ENCODE data around the gene SLC6A3. TPM values are rescaled to one million over a fixed set of nuclear protein-coding genes. Genes with fewer than 3 reads are reported as not detected.
A peak's percentile ranks its signal among the peaks of the same experiment; 100 is the strongest.

Gene SLC6A3
- total and polyA plus RNA-seq, 9 donors: 0.05 to 0.62 (median 0.40) TPM

GRCh38 chr5:1412163-1412562, 33.1 kb downstream of the SLC6A3 start:
- no peak overlapping the region for H3K27ac ChIP-seq
- TF ChIP-seq, protein P1, sequence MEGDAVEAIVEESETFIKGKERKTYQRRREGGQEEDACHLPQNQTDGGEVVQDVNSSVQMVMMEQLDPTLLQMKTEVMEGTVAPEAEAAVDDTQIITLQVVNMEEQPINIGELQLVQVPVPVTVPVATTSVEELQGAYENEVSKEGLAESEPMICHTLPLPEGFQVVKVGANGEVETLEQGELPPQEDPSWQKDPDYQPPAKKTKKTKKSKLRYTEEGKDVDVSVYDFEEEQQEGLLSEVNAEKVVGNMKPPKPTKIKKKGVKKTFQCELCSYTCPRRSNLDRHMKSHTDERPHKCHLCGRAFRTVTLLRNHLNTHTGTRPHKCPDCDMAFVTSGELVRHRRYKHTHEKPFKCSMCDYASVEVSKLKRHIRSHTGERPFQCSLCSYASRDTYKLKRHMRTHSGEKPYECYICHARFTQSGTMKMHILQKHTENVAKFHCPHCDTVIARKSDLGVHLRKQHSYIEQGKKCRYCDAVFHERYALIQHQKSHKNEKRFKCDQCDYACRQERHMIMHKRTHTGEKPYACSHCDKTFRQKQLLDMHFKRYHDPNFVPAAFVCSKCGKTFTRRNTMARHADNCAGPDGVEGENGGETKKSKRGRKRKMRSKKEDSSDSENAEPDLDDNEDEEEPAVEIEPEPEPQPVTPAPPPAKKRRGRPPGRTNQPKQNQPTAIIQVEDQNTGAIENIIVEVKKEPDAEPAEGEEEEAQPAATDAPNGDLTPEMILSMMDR (IDR thresholded peaks at IDR 0.05): no peak
- TF ChIP-seq POLR2A (IDR thresholded peaks at IDR 0.05) (no peak), EP300 (IDR thresholded peaks at IDR 0.05) (no peak)
- no peak for DNase-seq
- intact Hi-C loops (cut with DNase I): no loop called here
- no peaks in the 10 kb centered on the region for H3K27me3 ChIP-seq
- no peaks in the 10 kb centered on the region for H3K9me3 ChIP-seq
- H3K4me1 ChIP-seq (ENCODE audit: insufficient read depth): no peaks in the 10 kb centered on the region
- WGBS, 3 donors: 46 to 50% (median 49%) methylated on average over 16 of the region's 16 CpGs
- no peak overlapping the region for H3K4me3 ChIP-seq
- no peaks in the 10 kb centered on the region for H3K36me3 ChIP-seq

DNA sequence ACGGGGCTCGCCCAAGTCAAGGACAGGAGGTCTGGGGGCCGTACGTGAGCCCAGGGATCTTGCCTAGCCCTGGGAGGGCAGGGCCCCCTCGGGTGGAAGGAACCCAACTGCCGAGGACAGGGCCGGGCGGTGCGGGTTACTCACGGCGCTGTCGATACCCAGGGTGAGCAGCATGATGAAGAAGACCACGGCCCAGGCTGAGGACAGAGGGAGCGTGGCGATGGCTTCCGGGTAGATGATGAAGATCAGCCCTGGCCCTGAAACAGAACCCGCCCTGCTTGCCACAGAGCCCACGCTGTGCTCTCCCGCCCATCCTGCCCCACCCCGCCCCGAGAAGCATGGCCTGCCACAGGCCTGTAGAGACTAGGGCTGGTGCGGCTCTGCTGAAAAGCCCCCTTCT, 34.1 kb downstream of the SLC6A3 start:
- DNase-seq: peak in 1 of 5 donors; percentile 4
- Histone ChIP-seq H3K4me3 (no peak overlapping the region), H3K27me3 (no peaks in the 10 kb centered on the region), H3K27ac (no peak overlapping the region), H3K36me3 (no peaks in the 10 kb centered on the region), H3K9me3 (no peaks in the 10 kb centered on the region), H3K4me1 (ENCODE audit: insufficient read depth) (no peaks in the 10 kb centered on the region)
- 80 to 84% (median 81%) methylated on average over 22 of the region's 22 CpGs for WGBS, 3 donors
- TF ChIP-seq, protein P1 (IDR thresholded peaks at IDR 0.05): no peak
- TF ChIP-seq POLR2A (IDR thresholded peaks at IDR 0.05) (no peak), EP300 (IDR thresholded peaks at IDR 0.05) (no peak)
- intact Hi-C loops (cut with DNase I): no loop called here

DNA sequence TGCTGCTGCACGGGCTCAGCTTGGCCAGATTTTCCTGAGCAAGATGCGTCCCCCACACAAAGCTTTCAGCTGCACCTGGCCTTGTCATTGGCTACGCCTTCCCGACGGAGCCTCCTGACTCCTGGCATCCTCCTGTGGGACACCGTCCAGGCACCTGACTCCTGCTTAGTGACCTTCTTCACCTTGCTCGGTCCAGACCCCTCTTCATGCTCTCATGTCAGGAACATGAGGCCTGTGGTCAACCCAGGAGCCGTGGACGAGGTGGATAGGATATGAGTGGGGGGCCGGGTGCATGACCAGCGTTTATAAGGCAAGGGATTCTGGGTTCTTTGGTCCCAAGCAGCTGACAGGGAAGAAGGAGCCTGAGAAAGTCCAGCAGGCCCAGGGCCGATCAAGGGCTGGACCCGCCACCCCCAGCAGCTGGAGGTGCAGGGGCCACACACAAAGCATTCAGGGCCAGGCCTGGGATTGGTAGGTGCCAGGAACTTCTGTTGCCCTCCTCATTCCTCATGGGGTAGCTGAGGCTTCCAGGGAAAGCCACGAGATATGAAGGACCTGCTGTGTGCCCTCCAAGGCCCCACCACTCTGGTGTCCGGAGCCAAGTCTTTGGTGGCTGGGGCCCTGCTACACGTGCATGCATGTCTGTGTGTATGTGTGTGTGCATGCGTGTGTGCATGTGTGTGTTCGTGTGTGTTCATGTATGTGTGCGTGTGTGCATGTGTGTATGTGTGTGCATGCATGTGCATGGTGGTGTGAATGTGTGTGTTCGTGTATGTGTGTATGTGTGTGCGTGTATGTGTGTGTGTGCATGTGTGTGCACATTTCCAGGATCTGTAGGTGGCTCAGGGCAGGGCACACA, 34.9 kb downstream of the SLC6A3 start:
- H3K4me1 ChIP-seq (ENCODE audit: insufficient read depth): no peaks in the 10 kb centered on the region
- H3K27ac ChIP-seq: no peak overlapping the region
- DNase-seq: peak in 1 of 5 donors; percentile 7
- H3K27me3 ChIP-seq: no peaks in the 10 kb centered on the region
- intact Hi-C loops (cut with DNase I): no loop called here
- H3K9me3 ChIP-seq: no peaks in the 10 kb centered on the region
- H3K36me3 ChIP-seq: no peaks in the 10 kb centered on the region
- no peak overlapping the region for H3K4me3 ChIP-seq
- WGBS, 3 donors: 80 to 84% (median 81%) methylated on average over 21 of the region's 21 CpGs
- TF ChIP-seq EP300 (IDR thresholded peaks at IDR 0.05): no peak
- TF ChIP-seq POLR2A (IDR thresholded peaks at IDR 0.05): no peak
- TF ChIP-seq, protein P1 (IDR thresholded peaks at IDR 0.05): no peak

DNA sequence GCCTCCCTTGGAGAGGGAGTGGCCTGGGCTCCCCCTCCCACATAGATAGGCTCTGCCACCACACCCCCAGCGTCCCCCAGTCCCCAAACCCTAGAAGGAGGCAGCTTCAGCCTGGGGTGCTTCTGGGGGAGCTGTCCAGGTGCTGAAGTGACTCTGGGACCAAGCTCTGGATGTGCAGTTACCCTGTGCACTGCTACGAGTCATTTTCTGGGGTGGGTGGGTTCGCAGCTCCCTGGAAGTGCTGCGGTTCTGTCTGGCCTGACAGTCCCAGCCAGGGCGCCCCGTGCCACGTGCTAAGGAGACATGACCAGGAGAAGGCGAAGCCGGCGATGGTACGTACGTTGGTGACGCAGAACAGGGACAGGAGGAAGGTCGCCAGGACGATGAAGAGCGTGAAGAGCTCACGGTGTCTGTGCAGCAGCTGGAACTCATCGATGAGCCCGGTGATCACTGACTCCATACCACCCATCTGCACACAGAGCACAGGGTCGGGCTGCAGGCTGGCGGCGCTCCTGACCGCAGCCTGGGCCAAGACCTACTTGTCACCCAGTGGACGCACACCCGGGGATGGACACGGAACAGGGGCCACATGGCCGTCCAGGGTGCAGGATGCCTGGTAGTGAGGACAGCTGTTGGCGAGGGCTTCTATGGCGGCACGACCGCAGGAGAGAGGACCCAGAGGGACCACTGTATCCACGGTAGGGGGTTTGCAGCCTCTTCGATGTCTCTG, 35.7 kb downstream of the SLC6A3 start:
- H3K27me3 ChIP-seq: no peaks in the 10 kb centered on the region
- peak in 1 of 5 donors; percentile 13 for DNase-seq
- H3K4me3 ChIP-seq: no peak overlapping the region
- H3K9me3 ChIP-seq: no peaks in the 10 kb centered on the region
- H3K4me1 ChIP-seq (ENCODE audit: insufficient read depth): no peaks in the 10 kb centered on the region
- no peaks in the 10 kb centered on the region for H3K36me3 ChIP-seq
- H3K27ac ChIP-seq: no peak overlapping the region
- WGBS, 3 donors: 70 to 75% (median 72%) methylated on average over 33 of the region's 33 CpGs
- intact Hi-C loops (cut with DNase I): loop anchor here in 1 of 4 donors (1.0 kb wide), 1 partner anchor 72 kb away; no protein-coding TSS in a partner anchor
- TF ChIP-seq EP300 (IDR thresholded peaks at IDR 0.05) (no peak), POLR2A (IDR thresholded peaks at IDR 0.05) (no peak)
- TF ChIP-seq, protein P1 (IDR thresholded peaks at IDR 0.05): no peak

Measured in ovary (tissue), 9 donors.